ENCODE results near the gene NPIPB2. TPM values are rescaled to one million over a fixed set of nuclear protein-coding genes. Genes with fewer than 3 reads are reported as not detected.
"Not testable (repeated sequence)": the region's sequence is repeated elsewhere in the genome, so short reads cannot be mapped to it uniquely, and the experiment has no call there.

NPIPB2 gene
- total and polyA plus RNA-seq, 3 experiments from 2014 or later = 1.3 to 9.7 (median 9.4) TPM

DNA sequence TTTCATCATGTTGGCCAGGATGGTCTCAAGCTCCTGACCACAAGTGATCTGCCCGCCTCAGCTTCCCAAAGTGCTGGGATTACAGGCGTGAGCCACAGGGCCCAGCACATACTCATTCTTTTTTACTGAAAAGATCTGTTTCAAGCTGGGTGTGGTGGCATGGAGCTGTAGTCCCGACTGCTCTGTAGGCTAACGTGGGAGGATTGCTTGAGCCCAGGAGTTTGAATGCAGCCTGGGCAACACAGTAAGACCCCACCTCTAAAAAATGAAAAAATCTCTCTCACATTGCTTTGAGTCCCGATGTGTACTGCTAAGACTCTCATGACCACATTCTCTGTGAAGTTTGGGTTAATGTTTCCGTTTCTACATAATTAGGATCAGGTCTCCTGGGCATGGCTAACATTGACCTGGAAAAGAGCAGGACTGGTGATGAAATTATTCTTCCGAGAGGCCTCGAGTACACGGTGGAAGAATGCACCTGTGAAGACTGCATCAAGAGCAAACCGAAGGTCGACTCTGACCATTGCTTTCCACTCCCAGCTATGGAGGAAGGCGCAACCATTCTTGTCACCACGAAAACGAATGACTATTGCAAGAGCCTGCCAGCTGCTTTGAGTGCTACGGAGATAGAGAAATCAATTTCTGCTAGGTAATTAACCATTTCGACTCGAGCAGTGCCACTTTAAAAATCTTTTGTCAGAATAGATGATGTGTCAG, 25.5 kb upstream of the NPIPB2 start:
- Mint-ChIP-seq H3K27ac (no peak overlapping the region), H3K9me3 (no peaks in the 10 kb centered on the region), H3K36me3 (no peaks in the 10 kb centered on the region), H3K4me3 (no peak overlapping the region), H3K4me1 (peaks cover 0 to 6% (median 0%) of the 10 kb centered on the region in 3 donors), H3K27me3 (peaks cover 5 to 17% of the 10 kb centered on the region in 2 donors)
- Histone ChIP-seq H3K27ac (ENCODE audit: low read depth, low read length) (no peak overlapping the region), H3K4me1 (ENCODE audit: insufficient read depth, low read length) (no peaks in the 10 kb centered on the region), H3K9me3 (ENCODE audit: low read length) (no peaks in the 10 kb centered on the region), H3K36me3 (ENCODE audit: insufficient read depth, low read length) (no peaks in the 10 kb centered on the region), H3K27me3 (ENCODE audit: insufficient read depth, low read length, poor library complexity, severe bottlenecking) (no peaks in the 10 kb centered on the region), H3K4me3 (ENCODE audit: low read length) (no peak overlapping the region)
- DNase-seq = no peak
- ChIA-PET CTCF (no interaction called here), POLR2A (no interaction called here)

DNA sequence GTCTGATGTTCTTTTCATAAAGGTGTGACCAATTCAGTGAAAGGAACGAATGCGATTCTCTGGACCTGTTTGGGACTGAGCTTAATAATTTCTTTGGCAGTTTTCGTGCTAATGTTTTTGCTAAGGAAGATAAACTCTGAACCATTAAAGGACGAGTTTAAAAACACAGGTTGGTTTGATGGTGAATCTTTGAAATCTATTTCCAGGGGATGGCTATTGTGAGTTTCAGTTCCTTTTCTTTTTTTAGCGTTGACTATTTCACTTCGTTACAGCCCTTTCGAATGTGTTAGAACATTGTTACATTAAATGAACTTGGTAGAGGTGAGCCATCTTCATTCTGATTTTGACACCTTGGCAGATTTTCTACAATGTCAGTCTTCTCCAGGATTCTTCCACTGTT, 24.3 kb upstream of the NPIPB2 start:
- Histone ChIP-seq H3K4me3 (ENCODE audit: low read length) (no peak overlapping the region), H3K9me3 (ENCODE audit: low read length) (no peaks in the 10 kb centered on the region), H3K27ac (ENCODE audit: low read depth, low read length) (no peak overlapping the region), H3K27me3 (ENCODE audit: insufficient read depth, low read length, poor library complexity, severe bottlenecking) (no peaks in the 10 kb centered on the region), H3K4me1 (ENCODE audit: insufficient read depth, low read length) (no peaks in the 10 kb centered on the region), H3K36me3 (ENCODE audit: insufficient read depth, low read length) (no peaks in the 10 kb centered on the region)
- H3K27me3 Mint-ChIP-seq = peaks cover 5 to 21% of the 10 kb centered on the region in 2 donors
- H3K36me3 Mint-ChIP-seq = no peaks in the 10 kb centered on the region
- H3K27ac Mint-ChIP-seq = no peak overlapping the region
- no peak overlapping the region for H3K4me3 Mint-ChIP-seq
- ChIA-PET CTCF (interaction anchor here (1.2 kb wide), 1 partner anchor 129 kb away, joined by 3 read pairs; no protein-coding TSS in a partner anchor), POLR2A (no interaction called here)
- DNase-seq = no peak
- peaks cover 0 to 6% (median 0%) of the 10 kb centered on the region in 3 donors for H3K4me1 Mint-ChIP-seq
- no peaks in the 10 kb centered on the region for H3K9me3 Mint-ChIP-seq

DNA sequence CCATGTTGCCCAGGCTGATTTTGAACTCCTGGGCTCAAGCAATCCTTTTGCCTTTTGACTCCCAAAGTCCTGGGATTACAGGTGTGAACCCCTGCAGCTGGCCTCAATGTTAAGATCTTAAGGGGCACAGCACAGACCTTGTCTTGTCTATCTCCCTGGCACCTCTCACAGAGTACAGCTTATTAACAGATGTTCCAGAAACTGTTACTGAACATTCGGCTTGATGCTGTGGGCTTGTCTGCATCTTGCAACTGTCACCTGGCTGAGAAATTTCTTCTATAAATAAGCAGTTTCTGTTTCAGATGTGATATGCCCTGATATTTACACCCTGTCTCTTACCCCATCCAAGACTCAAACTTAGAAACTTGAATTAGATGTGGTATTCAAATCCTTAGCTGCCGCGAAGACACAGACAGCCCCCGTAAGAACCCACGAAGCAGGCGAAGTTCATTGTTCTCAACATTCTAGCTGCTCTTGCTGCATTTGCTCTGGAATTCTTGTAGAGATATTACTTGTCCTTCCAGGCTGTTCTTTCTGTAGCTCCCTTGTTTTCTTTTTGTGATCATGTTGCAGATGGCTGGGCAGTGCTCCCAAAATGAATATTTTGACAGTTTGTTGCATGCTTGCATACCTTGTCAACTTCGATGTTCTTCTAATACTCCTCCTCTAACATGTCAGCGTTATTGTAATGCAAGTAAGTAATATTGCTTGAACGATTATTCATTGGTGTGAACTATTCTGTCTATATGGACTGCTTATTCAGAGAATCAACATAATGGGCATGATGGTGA, 23.1 kb upstream of the NPIPB2 start, which contains the start of gene TNFRSF17:
Gene TNFRSF17 (plus strand): TSS at position 450 of the 791 bp plus-strand sequence. CDS start 115 bp downstream, at position 565.
- H3K27me3 ChIP-seq (ENCODE audit: insufficient read depth, low read length, poor library complexity, severe bottlenecking) = no peaks in the 10 kb centered on the region
- H3K27ac ChIP-seq (ENCODE audit: low read depth, low read length) = no peak within 1 kb of the TSS
- H3K27ac Mint-ChIP-seq = peak within 1 kb of the TSS in 3 of 8 donors; percentile 33 to 51 (median 35)

DNA sequence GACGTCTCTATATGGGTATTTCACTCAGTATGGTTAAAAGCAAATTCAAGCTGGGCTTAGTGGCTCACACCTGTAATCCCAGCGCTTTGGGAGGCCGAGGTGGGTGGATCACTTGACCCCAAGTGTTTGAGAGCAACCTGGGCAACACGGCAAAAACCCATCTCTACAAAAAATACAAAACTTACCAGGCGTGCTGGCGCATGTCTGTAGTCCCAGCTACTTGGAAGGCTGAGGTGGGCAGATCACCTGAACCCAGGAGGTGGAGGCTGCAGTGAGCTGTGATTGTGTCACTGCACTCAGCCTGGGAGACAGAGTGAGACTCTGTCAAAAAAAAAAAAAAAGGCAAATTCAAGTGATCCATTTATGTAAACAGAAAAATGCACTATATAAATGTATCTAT, 21.9 kb upstream of the NPIPB2 start:
- H3K4me3 ChIP-seq (ENCODE audit: low read length) = no peak overlapping the region
- CTCF ChIA-PET = interaction anchor here (1.6 kb wide), 1 partner anchor 105 kb away, joined by 4 read pairs; no protein-coding TSS in a partner anchor
- no peaks in the 10 kb centered on the region for H3K4me1 ChIP-seq (ENCODE audit: insufficient read depth, low read length)
- no peak for DNase-seq
- Mint-ChIP-seq H3K27me3 (peaks cover 9 to 25% of the 10 kb centered on the region in 2 donors), H3K9me3 (no peaks in the 10 kb centered on the region), H3K36me3 (no peaks in the 10 kb centered on the region), H3K4me1 (peaks cover 0 to 6% (median 0%) of the 10 kb centered on the region in 3 donors), H3K4me3 (no peak overlapping the region), H3K27ac (no peak overlapping the region)
- no peak overlapping the region for H3K27ac ChIP-seq (ENCODE audit: low read depth, low read length)
- no peaks in the 10 kb centered on the region for H3K36me3 ChIP-seq (ENCODE audit: insufficient read depth, low read length)
- no peaks in the 10 kb centered on the region for H3K9me3 ChIP-seq (ENCODE audit: low read length)
- no peaks in the 10 kb centered on the region for H3K27me3 ChIP-seq (ENCODE audit: insufficient read depth, low read length, poor library complexity, severe bottlenecking)
- POLR2A ChIA-PET = no interaction called here

More for the DNA sequence above, 23.1 kb upstream of the NPIPB2 start, which contains the start of gene TNFRSF17:
- no peak within 1 kb of the TSS for H3K4me3 Mint-ChIP-seq
- H3K4me1 Mint-ChIP-seq = peaks cover 0 to 6% (median 0%) of the 10 kb centered on the region in 3 donors
- H3K9me3 Mint-ChIP-seq = no peaks in the 10 kb centered on the region
- DNase-seq = no peak
- H3K36me3 Mint-ChIP-seq = no peaks in the 10 kb centered on the region
- ChIA-PET CTCF (interaction anchor here (1.1 to 1.6 kb wide), 3 partner anchors 103 to 556 kb away, joined by 3 to 4 read pairs (median 3); no protein-coding TSS in a partner anchor), POLR2A (interaction anchor here (0.7 kb wide), 1 partner anchor 63 kb away, joined by 4 read pairs; no protein-coding TSS in a partner anchor)
- Histone ChIP-seq H3K4me1 (ENCODE audit: insufficient read depth, low read length) (no peaks in the 10 kb centered on the region), H3K4me3 (ENCODE audit: low read length) (no peak within 1 kb of the TSS), H3K9me3 (ENCODE audit: low read length) (no peaks in the 10 kb centered on the region), H3K36me3 (ENCODE audit: insufficient read depth, low read length) (no peaks in the 10 kb centered on the region)
- peaks cover 7 to 23% of the 10 kb centered on the region in 2 donors for H3K27me3 Mint-ChIP-seq

DNA sequence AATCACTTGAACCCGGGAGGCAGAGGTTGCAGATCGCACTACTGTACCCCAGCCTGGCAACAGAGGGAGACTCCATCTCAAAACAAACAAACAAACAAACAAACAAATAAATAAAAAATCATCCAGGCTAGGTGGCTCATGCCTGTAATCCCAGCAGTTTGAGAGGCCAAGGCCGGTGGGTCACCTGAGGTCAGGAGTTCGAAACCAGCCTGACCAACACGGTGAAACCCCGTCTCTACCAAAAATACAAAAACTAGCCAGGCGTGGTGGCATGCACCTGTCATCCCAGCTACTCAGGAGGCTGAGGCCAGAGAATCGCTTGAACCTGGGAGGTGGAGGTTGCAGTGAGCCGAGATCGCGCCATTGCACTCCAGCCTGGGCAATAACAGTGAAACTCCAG, 21.1 kb upstream of the NPIPB2 start:
- H3K4me1 Mint-ChIP-seq; H3K9me3 Mint-ChIP-seq; H3K36me3 ChIP-seq (ENCODE audit: insufficient read depth, low read length); H3K4me3 ChIP-seq (ENCODE audit: low read length); H3K9me3 ChIP-seq (ENCODE audit: low read length); H3K4me3 Mint-ChIP-seq; H3K27me3 ChIP-seq (ENCODE audit: insufficient read depth, low read length, poor library complexity, severe bottlenecking); H3K27ac ChIP-seq (ENCODE audit: low read depth, low read length); H3K36me3 Mint-ChIP-seq; H3K27ac Mint-ChIP-seq; H3K4me1 ChIP-seq (ENCODE audit: insufficient read depth, low read length); DNase-seq; POLR2A ChIA-PET: not testable (repeated sequence)
- CTCF ChIA-PET = interaction anchor here (1.6 kb wide), 1 partner anchor 105 kb away, joined by 4 read pairs; no protein-coding TSS in a partner anchor
- H3K27me3 Mint-ChIP-seq = peaks cover 9 to 25% of the 10 kb centered on the region in 2 donors

DNA sequence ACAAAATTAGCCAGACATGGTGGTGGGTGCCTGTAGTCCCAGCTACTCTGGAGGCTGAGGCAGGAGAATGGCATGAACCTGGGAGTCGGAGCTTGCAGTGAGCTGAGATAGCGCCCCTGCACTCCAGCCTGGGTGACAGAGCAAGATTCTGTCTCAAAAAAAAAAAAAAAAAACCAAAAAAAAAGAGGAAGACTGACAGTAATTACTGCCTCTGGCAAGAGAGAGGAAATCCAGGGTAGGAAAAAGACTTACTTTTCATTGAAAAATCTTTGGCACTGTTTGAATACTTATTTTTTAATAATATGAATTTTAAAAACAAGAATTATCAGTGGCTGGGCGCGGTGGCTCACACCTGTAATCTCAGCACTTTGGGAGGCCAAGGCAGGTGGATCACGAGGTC, 20.6 kb upstream of the NPIPB2 start:
- H3K4me3 Mint-ChIP-seq = not testable (repeated sequence)

DNA sequence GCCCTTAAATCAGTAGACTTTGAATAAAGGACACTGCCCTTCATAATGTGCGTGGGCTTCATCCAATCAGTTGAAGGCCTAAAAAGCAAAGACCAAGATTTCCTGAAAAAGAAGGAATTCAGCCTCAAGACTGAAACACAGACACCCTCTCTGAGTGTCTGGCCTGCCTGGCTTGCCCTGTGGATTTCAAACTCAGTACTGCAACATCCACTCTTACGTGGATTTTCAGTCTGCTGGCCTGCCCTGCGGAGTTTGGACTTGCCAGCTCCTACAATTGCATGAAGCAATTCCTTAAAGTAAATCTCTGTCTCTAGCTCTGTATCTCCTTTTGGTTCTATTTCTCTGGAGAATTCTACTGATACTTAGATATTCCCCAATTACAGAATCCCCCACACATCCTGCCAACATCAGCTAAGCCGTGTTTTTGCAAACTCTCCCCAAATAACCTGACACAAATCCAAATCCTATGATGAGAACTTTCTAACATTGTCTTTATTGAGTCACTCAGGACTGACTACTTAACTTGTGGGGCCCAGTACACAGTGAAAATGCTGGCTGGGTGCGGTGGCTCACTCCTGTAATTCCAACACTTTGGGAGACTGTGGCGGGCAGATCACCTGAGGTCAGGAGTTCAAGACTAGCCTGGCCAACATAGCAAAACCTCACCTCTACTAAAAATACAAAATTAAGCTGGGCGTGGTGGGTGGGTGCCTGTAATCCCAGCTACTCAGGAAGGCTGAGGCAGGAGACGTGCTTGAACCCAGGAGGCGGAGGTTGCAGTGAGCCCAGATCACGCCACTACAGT, 15.9 kb upstream of the NPIPB2 start:
- H3K27ac ChIP-seq (ENCODE audit: low read depth, low read length) = no peak overlapping the region
- H3K4me1 Mint-ChIP-seq = no peaks in the 10 kb centered on the region
- H3K36me3 Mint-ChIP-seq = no peaks in the 10 kb centered on the region
- H3K4me1 ChIP-seq (ENCODE audit: insufficient read depth, low read length) = no peaks in the 10 kb centered on the region
- H3K27me3 ChIP-seq (ENCODE audit: insufficient read depth, low read length, poor library complexity, severe bottlenecking) = no peaks in the 10 kb centered on the region
- ChIA-PET CTCF (no interaction called here), POLR2A (no interaction called here)
- no peaks in the 10 kb centered on the region for H3K9me3 ChIP-seq (ENCODE audit: low read length)
- H3K9me3 Mint-ChIP-seq = no peaks in the 10 kb centered on the region
- H3K27me3 Mint-ChIP-seq = peaks cover 3 to 12% of the 10 kb centered on the region in 2 donors
- DNase-seq = no peak
- no peaks in the 10 kb centered on the region for H3K36me3 ChIP-seq (ENCODE audit: insufficient read depth, low read length)
- H3K4me3 ChIP-seq (ENCODE audit: low read length) = no peak overlapping the region
- H3K4me3 Mint-ChIP-seq = no peak overlapping the region
- no peak overlapping the region for H3K27ac Mint-ChIP-seq

More for the DNA sequence above, 20.6 kb upstream of the NPIPB2 start:
- H3K27me3 ChIP-seq (ENCODE audit: insufficient read depth, low read length, poor library complexity, severe bottlenecking); H3K27ac ChIP-seq (ENCODE audit: low read depth, low read length); H3K4me1 ChIP-seq (ENCODE audit: insufficient read depth, low read length); H3K9me3 Mint-ChIP-seq; DNase-seq; H3K36me3 Mint-ChIP-seq; H3K9me3 ChIP-seq (ENCODE audit: low read length); POLR2A ChIA-PET; H3K4me1 Mint-ChIP-seq; H3K4me3 ChIP-seq (ENCODE audit: low read length); H3K36me3 ChIP-seq (ENCODE audit: insufficient read depth, low read length): not testable (repeated sequence)
- Mint-ChIP-seq H3K27me3 (peaks cover 9 to 21% of the 10 kb centered on the region in 2 donors), H3K27ac (peak overlapping the region in 1 of 8 donors; percentile 91)
- CTCF ChIA-PET = interaction anchor here (0.7 kb wide), 1 partner anchor 555 kb away, joined by 5 read pairs; no protein-coding TSS in a partner anchor
